Measurements from ENCODE around the gene GBGT1.

GBGT1 gene

GRCh38 chr9:133104718-133105460, 58.8 kb downstream of the GBGT1 start:
- Histone ChIP-seq H4K8ac (ENCODE audit: low read depth, low read length) (no peak overlapping the region), H3K18ac (ENCODE audit: low read length) (no peak overlapping the region), H3K79me1 (ENCODE audit: low read length) (no peaks in the 10 kb centered on the region), H3K9ac (ENCODE audit: low read length) (no peak overlapping the region), H3K27ac (ENCODE audit: low read depth, low read length) (no peak overlapping the region), H2BK12ac (ENCODE audit: low read length) (no peak overlapping the region), H3K9me3 (ENCODE audit: insufficient read depth, low read depth, low read length) (no peaks in the 10 kb centered on the region), H3K79me2 (ENCODE audit: control insufficient read depth, insufficient read depth, low read length, poor library complexity) (no peaks in the 10 kb centered on the region), H3K27me3 (ENCODE audit: insufficient read depth, low read length) (no peaks in the 10 kb centered on the region), H3K36me3 (ENCODE audit: control insufficient read depth in 1 of 2, insufficient read depth in 2 of 2, low read length in 2 of 2) (peaks cover 89% of the 10 kb centered on the region in 2 experiments), H3K23ac (ENCODE audit: low read length) (no peak overlapping the region), H2AFZ (ENCODE audit: insufficient read depth, low read length, poor library complexity) (no peak overlapping the region), H2AK5ac (ENCODE audit: low read length) (no peak overlapping the region), H3K4ac (ENCODE audit: low read depth, low read length) (no peak overlapping the region), H3K4me1 (ENCODE audit: control insufficient read depth in 1 of 2, insufficient read depth in 2 of 2, low read length in 2 of 2) (no peaks in the 10 kb centered on the region), H3K4me2 (ENCODE audit: low read length) (no peak overlapping the region), H3K4me3 (ENCODE audit: low read depth, low read length) (no peak overlapping the region), H4K91ac (ENCODE audit: low read depth, low read length) (no peak overlapping the region), H2BK5ac (ENCODE audit: low read depth, low read length, poor library complexity) (no peak overlapping the region), H4K12ac (ENCODE audit: low read depth, low read length) (no peak overlapping the region), H3K14ac (ENCODE audit: low read length) (no peak overlapping the region), H2BK120ac (ENCODE audit: insufficient read depth, low read length, poor library complexity) (no peak overlapping the region)
- WGBS (ENCODE audit: extremely low coverage, insufficient coverage, insufficient read length), result no CpG with 5 or more reads among the region's 15 CpGs
- no peak for DNase-seq

DNA sequence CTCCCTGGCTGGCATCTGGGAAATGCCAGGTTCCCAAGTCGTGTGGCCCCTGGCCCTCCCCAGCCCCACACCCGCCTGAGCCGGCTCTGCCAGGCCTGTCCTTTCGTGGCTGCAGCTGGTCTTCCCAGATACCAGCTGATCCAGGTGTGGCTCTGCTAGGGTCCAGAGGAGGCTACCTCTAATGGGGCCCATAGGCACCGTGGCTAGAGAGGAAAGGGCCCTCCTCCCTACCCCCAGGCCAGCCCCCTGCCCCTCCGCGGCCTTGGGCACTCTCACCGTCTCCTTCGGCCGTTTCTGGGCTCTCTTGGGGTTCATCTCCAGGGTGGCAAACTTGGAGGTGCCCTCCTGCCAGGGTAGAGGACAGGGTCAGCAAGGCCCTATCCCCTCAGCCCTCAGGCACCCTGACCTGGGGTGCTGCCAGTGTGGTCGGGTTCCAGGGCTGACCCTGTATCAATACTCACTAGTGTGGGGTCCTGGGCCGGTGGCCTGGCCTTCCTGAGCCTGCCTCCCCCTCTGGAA, 59.7 kb downstream of the GBGT1 start:
- H3K79me1 ChIP-seq (ENCODE audit: low read length), result no peaks in the 10 kb centered on the region
- H2BK120ac ChIP-seq (ENCODE audit: insufficient read depth, low read length, poor library complexity), result no peak overlapping the region
- H3K4me1 ChIP-seq (ENCODE audit: control insufficient read depth in 1 of 2, insufficient read depth in 2 of 2, low read length in 2 of 2), result no peaks in the 10 kb centered on the region
- H3K36me3 ChIP-seq (ENCODE audit: control insufficient read depth in 1 of 2, insufficient read depth in 2 of 2, low read length in 2 of 2), result peaks cover 89% of the 10 kb centered on the region in 2 experiments
- no peak overlapping the region for H2BK5ac ChIP-seq (ENCODE audit: low read depth, low read length, poor library complexity)
- no peaks in the 10 kb centered on the region for H3K27me3 ChIP-seq (ENCODE audit: insufficient read depth, low read length)
- no peak for DNase-seq
- H3K27ac ChIP-seq (ENCODE audit: low read depth, low read length), result no peak overlapping the region
- no peak overlapping the region for H2BK12ac ChIP-seq (ENCODE audit: low read length)
- no peak overlapping the region for H2AK5ac ChIP-seq (ENCODE audit: low read length)
- no peak overlapping the region for H3K4ac ChIP-seq (ENCODE audit: low read depth, low read length)
- H3K79me2 ChIP-seq (ENCODE audit: control insufficient read depth, insufficient read depth, low read length, poor library complexity), result no peaks in the 10 kb centered on the region
- no peak overlapping the region for H3K23ac ChIP-seq (ENCODE audit: low read length)
- H4K8ac ChIP-seq (ENCODE audit: low read depth, low read length), result no peak overlapping the region
- no peak overlapping the region for H3K4me2 ChIP-seq (ENCODE audit: low read length)
- no peak overlapping the region for H3K9ac ChIP-seq (ENCODE audit: low read length)
- no peak overlapping the region for H3K14ac ChIP-seq (ENCODE audit: low read length)
- H4K12ac ChIP-seq (ENCODE audit: low read depth, low read length), result no peak overlapping the region
- no peak overlapping the region for H3K4me3 ChIP-seq (ENCODE audit: low read depth, low read length)
- H3K18ac ChIP-seq (ENCODE audit: low read length), result no peak overlapping the region
- no CpG with 5 or more reads among the region's 12 CpGs for WGBS (ENCODE audit: extremely low coverage, insufficient coverage, insufficient read length)
- H3K9me3 ChIP-seq (ENCODE audit: insufficient read depth, low read depth, low read length), result no peaks in the 10 kb centered on the region
- no peak overlapping the region for H2AFZ ChIP-seq (ENCODE audit: insufficient read depth, low read length, poor library complexity)
- H4K91ac ChIP-seq (ENCODE audit: low read depth, low read length), result no peak overlapping the region

GRCh38 chr9:133103183-133103986, 60.3 kb downstream of the GBGT1 start:
- Histone ChIP-seq H3K4me2 (ENCODE audit: low read length) (no peak overlapping the region), H4K91ac (ENCODE audit: low read depth, low read length) (no peak overlapping the region)

More at GRCh38 chr9:133103183-133103986, 60.3 kb downstream of the GBGT1 start:
- H3K36me3 ChIP-seq (ENCODE audit: control insufficient read depth in 1 of 2, insufficient read depth in 2 of 2, low read length in 2 of 2), result peaks cover 89 to 90% of the 10 kb centered on the region in 2 experiments
- no CpG with 5 or more reads among the region's 14 CpGs for WGBS (ENCODE audit: extremely low coverage, insufficient coverage, insufficient read length)
- H3K23ac ChIP-seq (ENCODE audit: low read length), result no peak overlapping the region
- peaks cover 2% of the 10 kb centered on the region for H3K9me3 ChIP-seq (ENCODE audit: insufficient read depth, low read depth, low read length)
- no peak overlapping the region for H3K4ac ChIP-seq (ENCODE audit: low read depth, low read length)
- H2BK5ac ChIP-seq (ENCODE audit: low read depth, low read length, poor library complexity), result no peak overlapping the region
- no peak overlapping the region for H2BK120ac ChIP-seq (ENCODE audit: insufficient read depth, low read length, poor library complexity)
- H3K4me3 ChIP-seq (ENCODE audit: low read depth, low read length), result no peak overlapping the region
- no peaks in the 10 kb centered on the region for H3K79me2 ChIP-seq (ENCODE audit: control insufficient read depth, insufficient read depth, low read length, poor library complexity)
- H3K27ac ChIP-seq (ENCODE audit: low read depth, low read length), result no peak overlapping the region
- no peak overlapping the region for H4K8ac ChIP-seq (ENCODE audit: low read depth, low read length)
- no peak overlapping the region for H3K18ac ChIP-seq (ENCODE audit: low read length)
- no peak overlapping the region for H2BK12ac ChIP-seq (ENCODE audit: low read length)
- H3K9ac ChIP-seq (ENCODE audit: low read length), result no peak overlapping the region
- H3K27me3 ChIP-seq (ENCODE audit: insufficient read depth, low read length), result no peaks in the 10 kb centered on the region
- DNase-seq, result peak; percentile 56 to 74
- H3K4me1 ChIP-seq (ENCODE audit: control insufficient read depth in 1 of 2, insufficient read depth in 2 of 2, low read length in 2 of 2), result no peaks in the 10 kb centered on the region
- H4K12ac ChIP-seq (ENCODE audit: low read depth, low read length), result peak overlapping the region; percentile 0
- H2AK5ac ChIP-seq (ENCODE audit: low read length), result no peak overlapping the region
- H2AFZ ChIP-seq (ENCODE audit: insufficient read depth, low read length, poor library complexity), result no peak overlapping the region
- no peaks in the 10 kb centered on the region for H3K79me1 ChIP-seq (ENCODE audit: low read length)
- no peak overlapping the region for H3K14ac ChIP-seq (ENCODE audit: low read length)

Measured in trophoblast cell (in vitro differentiated cells and primary cell).